Erythroblast (primary cell): ENCODE data around the gene GPR156.

ENCODE experiments used
- GATA1 ChIP-seq: IDR thresholded peaks from 2 replicates; pipeline ENCODE4 v1.6.1; 2011; ENCODE audit warnings: low read depth, mild to moderate bottlenecking, control low read depth, low read length, moderate library complexity
- POLR2A ChIP-seq: IDR thresholded peaks from 2 replicates; pipeline ENCODE4 v1.6.1; 2011; ENCODE audit warnings: mild to moderate bottlenecking, low read length

GRCh38 chr3:120129718-120130513 is 155.1 kb downstream of the GPR156 start:
- no peak for TF ChIP-seq POLR2A
- TF ChIP-seq GATA1, result no peak
